Endothelial cell of umbilical vein (primary cell): Measurements from ENCODE around the gene GOLGA3. TPM values are rescaled to one million over a fixed set of nuclear protein-coding genes. Genes with fewer than 3 reads are reported as not detected.

Experiments
- BruUV-seq: library from RNA; stranded (reverse); fragments of 400-500 nt; replicated peaks from 2 replicates; lab custom pipeline; 2021; lab: Mats Ljungman, UMichigan
- CTCF ChIA-PET: fragments of 300-600, 350-600 bp; sonication (Branson Sonifier 250); formaldehyde crosslinking; loops from one replicate; lab custom pipeline; 2021; ENCODE audit warnings: antibody characterized with exemption, inconsistent platforms; lab: Charles Lee
- POLR2A ChIA-PET: fragments of 300-600, 350-600 bp; sonication (Branson Sonifier 250); formaldehyde crosslinking; loops from one replicate; lab custom pipeline; 2021; ENCODE audit warnings: antibody characterized with exemption, inconsistent platforms; lab: Charles Lee
- DNase-seq: peaks from one replicate; pipeline ENCODE4 v3.0.0-alpha.2; 2011; ENCODE audit warnings: low read depth, low spot score
- FAIRE-seq: peaks from 2 replicates; lab custom pipeline; 2011; peaks lifted over from hg19 to GRCh38; lab: Jason Lieb, UNC
- H2AFZ ChIP-seq: 2 replicates; pipeline ENCODE4 v1.6.0; 2012; ENCODE audit warnings: low read depth, low read length, control low read depth, inconsistent platforms
- H3K27ac ChIP-seq: 2 replicates; pipeline ENCODE4 v1.5.1; 2011; ENCODE audit warnings: low read depth, mild to moderate bottlenecking, control low read depth, low read length, moderate library complexity; ENCODE audit not compliant: insufficient read depth
- H3K27me3 ChIP-seq, 2 experiments: 2 replicates each; pipeline versions ENCODE4 v1.6.0 to v1.6.1; 2011; ENCODE audit warnings: low read length in 2 of 2, mixed read lengths in 1 of 2; ENCODE audit not compliant: control insufficient read depth in 2 of 2, insufficient read depth in 2 of 2
- H3K36me3 ChIP-seq, 2 experiments: 2 replicates in 1 of 2; 3 replicates in 1 of 2; pipeline ENCODE4 v1.5.1; 2011; ENCODE audit warnings: low read length in 2 of 2, mild to moderate bottlenecking in 1 of 2, moderate library complexity in 1 of 2; ENCODE audit not compliant: control insufficient read depth in 2 of 2, insufficient read depth in 2 of 2; ENCODE audit errors: extremely low read depth in 1 of 2
- H3K4me1 ChIP-seq: 3 replicates; pipeline ENCODE4 v1.5.1; 2011; ENCODE audit warnings: mild to moderate bottlenecking, low read length; ENCODE audit not compliant: control insufficient read depth, insufficient read depth; ENCODE audit errors: extremely low read depth
- H3K4me2 ChIP-seq: 2 replicates; pipeline ENCODE4 v1.6.1; 2011; ENCODE audit warnings: low read length, control low read depth, mixed read lengths; ENCODE audit not compliant: insufficient read depth
- H3K4me3 ChIP-seq, 3 experiments: fragments of 200-600 bp in 1 of 3; sonication (generic), shearing (Covaris generic) in 1 of 3; replicated peaks in 1 of 3; 2 replicates each; pipeline ENCODE4 v1.5.1; 2011 to 2016; ENCODE audit warnings: control low read depth in 3 of 3, low read length in 3 of 3, mild to moderate bottlenecking in 2 of 3, inconsistent platforms in 1 of 3, low read depth in 1 of 3, moderate library complexity in 1 of 3; ENCODE audit not compliant: insufficient read depth in 1 of 3
- H3K79me2 ChIP-seq: 2 replicates; pipeline ENCODE4 v1.6.0; 2012; ENCODE audit warnings: low read length, inconsistent platforms; ENCODE audit not compliant: control insufficient read depth, insufficient read depth
- H3K9ac ChIP-seq: replicated peaks from 2 replicates; pipeline ENCODE3; 2011; ENCODE audit warnings: low read length, control low read depth; ENCODE audit not compliant: insufficient read depth; ENCODE audit errors: extremely low read depth
- H3K9me1 ChIP-seq: replicated peaks from 3 replicates; pipeline ENCODE4 v1.6.0; 2011; ENCODE audit warnings: mild to moderate bottlenecking, low read length; ENCODE audit not compliant: control insufficient read depth, insufficient read depth; ENCODE audit errors: extremely low read depth
- H3K9me3 ChIP-seq: replicated peaks from 2 replicates; pipeline ENCODE4 v1.5.1; 2012; ENCODE audit warnings: low read length, inconsistent platforms; ENCODE audit not compliant: control insufficient read depth, insufficient read depth
- H4K20me1 ChIP-seq: replicated peaks from 2 replicates; pipeline ENCODE3; 2011; ENCODE audit warnings: mild to moderate bottlenecking, low read length; ENCODE audit not compliant: control insufficient read depth, insufficient read depth; ENCODE audit errors: extremely low read depth
- FOS ChIP-seq: IDR thresholded peaks from 2 replicates; pipeline ENCODE4 v1.6.1; 2011; ENCODE audit warnings: mild to moderate bottlenecking, low read length, moderate library complexity, borderline replicate concordance; ENCODE audit not compliant: insufficient read depth
- GATA2 ChIP-seq: IDR thresholded peaks from 2 replicates; pipeline ENCODE4 v1.7.0; 2011; ENCODE audit warnings: low read depth, mild to moderate bottlenecking, moderate library complexity, mixed read lengths, low read length; ENCODE audit not compliant: insufficient read length, insufficient read depth
- JUN ChIP-seq: IDR thresholded peaks from 2 replicates; pipeline ENCODE4 v1.6.1; 2011; ENCODE audit warnings: borderline replicate concordance, low read depth; ENCODE audit not compliant: insufficient read length, insufficient read depth
- MYC ChIP-seq: IDR thresholded peaks from one replicate; pipeline ENCODE4 v1.6.1; 2011; ENCODE audit warnings: mild to moderate bottlenecking, low read depth, low read length
- POLR2A ChIP-seq: IDR thresholded peaks from 2 replicates; pipeline ENCODE4 v1.6.1; 2012; ENCODE audit warnings: low read depth, mild to moderate bottlenecking, control low read depth, low read length
- POLR2AphosphoS5 ChIP-seq: IDR thresholded peaks from 2 replicates; pipeline ENCODE4 v1.6.1; 2012; ENCODE audit warnings: low read depth, mild to moderate bottlenecking, control low read depth, low read length, moderate library complexity; ENCODE audit not compliant: insufficient read depth
- dilution Hi-C: fragments of 300-500 bp; cut with MboI; formaldehyde crosslinking; loops from one replicate; pipeline ENCODE4 v1.15.0; 2019; ENCODE audit warnings: low sequenced_read_pairs; ENCODE audit not compliant: extremely low pct_ligation_motif_present
- intact Hi-C: fragments of 100-400 bp; cut with micrococcal nuclease; formaldehyde crosslinking; loops from one replicate; pipeline ENCODE4 v1.10.0; 2022
- polyA plus RNA-seq, 4 experiments: library from polyadenylated mRNA; depleted of rRNA in 3 of 4; stranded (reverse) in 3 of 4; unstranded in 1 of 4; fragments of >200 nt; gene quantifications; 2 replicates each; pipeline versions ENCODE4 v1.2.1 to v1.2.3, GENCODE V29; 2011 to 2012; ENCODE audit warnings: missing spikeins in 1 of 4
- total RNA-seq: library from RNA; stranded (reverse); gene quantifications from 2 replicates; pipeline ENCODE4 v1.2.3, GENCODE V29; 2021
- TF ChIP-seq, protein P1 (sequence below), 2 donors: IDR thresholded peaks; 1 replicate in 1 of 2; 2 replicates in 1 of 2; pipeline ENCODE4 v1.5.1; 2011; ENCODE audit warnings: low read length in 2 of 2, mild to moderate bottlenecking in 2 of 2, moderate library complexity in 2 of 2, control low read depth in 1 of 2, inconsistent platforms in 1 of 2, low read depth in 1 of 2; ENCODE audit not compliant: insufficient read depth in 1 of 2; ENCODE audit errors: extremely low read depth in 1 of 2
- TF ChIP-seq, protein P2 (sequence below): IDR thresholded peaks from 2 replicates; pipeline ENCODE4 v1.6.1; 2011; ENCODE audit not compliant: insufficient read depth, insufficient read length

Gene GOLGA3
- total and polyA plus RNA-seq, 2 donors (not counting 3 experiments of a cell fraction or from before 2014, with no cell fraction given): 18.4 to 86.0 TPM

DNA sequence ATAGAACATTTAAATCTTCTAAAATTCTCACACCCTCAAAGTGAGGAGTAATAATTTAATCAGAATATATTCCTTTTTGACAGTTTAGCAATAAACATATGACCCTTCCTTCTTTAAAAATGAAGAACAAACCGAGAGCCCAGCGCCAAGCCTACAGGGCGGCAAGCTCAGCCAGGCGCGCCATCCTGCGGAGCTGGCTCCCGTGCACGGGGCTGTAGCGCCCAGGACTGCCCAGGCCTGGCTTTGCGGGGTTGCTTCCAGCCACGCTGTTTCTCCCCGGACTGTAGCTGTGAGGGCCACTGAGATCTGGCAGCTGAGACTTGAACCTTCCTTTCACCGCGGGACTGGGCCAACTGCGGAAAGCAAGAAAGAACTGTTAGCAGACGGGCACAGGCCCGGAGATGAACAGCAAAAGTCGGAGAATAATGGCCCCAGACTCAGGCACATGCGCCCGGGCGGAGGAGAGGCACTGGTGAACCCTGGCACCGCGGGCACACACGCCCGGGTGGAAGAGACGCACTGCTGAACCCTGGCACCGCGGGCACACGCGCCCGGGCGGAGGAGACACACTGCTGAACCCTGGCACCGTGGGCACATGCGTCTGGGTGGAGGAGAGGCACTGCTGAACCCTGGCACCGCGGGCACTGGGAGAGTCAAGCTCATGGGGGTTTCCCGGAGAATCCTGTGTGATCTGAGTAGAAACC, 101.4 kb downstream of the GOLGA3 start:
- Histone ChIP-seq H3K9me3 (no peaks in the 10 kb centered on the region), H3K27ac (no peak overlapping the region), H3K79me2 (peaks cover 3% of the 10 kb centered on the region), H3K9ac (no peak overlapping the region), H3K4me3 (no peak overlapping the region), H3K4me2 (no peak overlapping the region), H2AFZ (no peak overlapping the region), H4K20me1 (no peaks in the 10 kb centered on the region), H3K4me1 (no peaks in the 10 kb centered on the region), H3K9me1 (no peaks in the 10 kb centered on the region), H3K36me3 (peaks cover 24 to 45% of the 10 kb centered on the region in 2 experiments), H3K27me3 (no peaks in the 10 kb centered on the region)
- ChIA-PET POLR2A (no interaction called here), CTCF (no interaction called here)
- DNase-seq: no peak
- TF ChIP-seq, protein P1, sequence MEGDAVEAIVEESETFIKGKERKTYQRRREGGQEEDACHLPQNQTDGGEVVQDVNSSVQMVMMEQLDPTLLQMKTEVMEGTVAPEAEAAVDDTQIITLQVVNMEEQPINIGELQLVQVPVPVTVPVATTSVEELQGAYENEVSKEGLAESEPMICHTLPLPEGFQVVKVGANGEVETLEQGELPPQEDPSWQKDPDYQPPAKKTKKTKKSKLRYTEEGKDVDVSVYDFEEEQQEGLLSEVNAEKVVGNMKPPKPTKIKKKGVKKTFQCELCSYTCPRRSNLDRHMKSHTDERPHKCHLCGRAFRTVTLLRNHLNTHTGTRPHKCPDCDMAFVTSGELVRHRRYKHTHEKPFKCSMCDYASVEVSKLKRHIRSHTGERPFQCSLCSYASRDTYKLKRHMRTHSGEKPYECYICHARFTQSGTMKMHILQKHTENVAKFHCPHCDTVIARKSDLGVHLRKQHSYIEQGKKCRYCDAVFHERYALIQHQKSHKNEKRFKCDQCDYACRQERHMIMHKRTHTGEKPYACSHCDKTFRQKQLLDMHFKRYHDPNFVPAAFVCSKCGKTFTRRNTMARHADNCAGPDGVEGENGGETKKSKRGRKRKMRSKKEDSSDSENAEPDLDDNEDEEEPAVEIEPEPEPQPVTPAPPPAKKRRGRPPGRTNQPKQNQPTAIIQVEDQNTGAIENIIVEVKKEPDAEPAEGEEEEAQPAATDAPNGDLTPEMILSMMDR (IDR thresholded peaks at IDR 0.05; ENCODE audit: extremely low read depth in 1 of 2, insufficient read depth in 1 of 2, low read depth in 1 of 2, low read length in 2 of 2): no peak
- TF ChIP-seq POLR2AphosphoS5: no peak
- no peak for TF ChIP-seq POLR2A
- TF ChIP-seq FOS: no peak
- FAIRE-seq: no peak
- BruUV-seq: no TSS peak
- intact Hi-C loops (no loop called here), dilution Hi-C loops (no loop called here)

DNA sequence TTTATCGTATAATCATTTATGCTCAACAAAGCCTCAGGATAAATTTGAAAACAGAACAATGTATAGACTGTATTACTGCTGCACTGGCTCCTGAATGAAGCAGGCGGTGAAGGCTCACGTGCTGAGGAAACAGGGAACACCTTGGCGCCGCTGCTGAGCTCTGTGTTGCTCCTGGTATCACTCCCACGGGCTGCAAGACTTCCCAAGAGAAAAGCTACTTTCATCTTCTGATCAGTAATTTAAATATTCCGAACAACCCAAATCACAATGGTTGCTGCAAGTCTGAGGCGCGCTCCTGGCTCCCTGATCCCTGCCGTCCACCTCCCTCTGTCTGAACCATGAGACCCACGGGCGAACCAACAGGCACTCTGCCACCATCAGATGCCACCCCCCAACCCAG, 102.3 kb downstream of the GOLGA3 start:
- no peaks in the 10 kb centered on the region for H3K9me3 ChIP-seq
- dilution Hi-C loops: no loop called here
- no peak overlapping the region for H2AFZ ChIP-seq
- H3K9ac ChIP-seq: no peak overlapping the region
- no peaks in the 10 kb centered on the region for H3K9me1 ChIP-seq
- CTCF ChIA-PET: no interaction called here
- DNase-seq: no peak
- no TSS peak for BruUV-seq
- no peak for TF ChIP-seq GATA2
- no peak for TF ChIP-seq MYC
- no peak for TF ChIP-seq FOS
- no peak for TF ChIP-seq JUN
- TF ChIP-seq, protein P1 (IDR thresholded peaks at IDR 0.05; ENCODE audit: extremely low read depth in 1 of 2, insufficient read depth in 1 of 2, low read depth in 1 of 2, low read length in 2 of 2): no peak
- TF ChIP-seq POLR2AphosphoS5: no peak
- TF ChIP-seq POLR2A: no peak
- TF ChIP-seq, protein P2, sequence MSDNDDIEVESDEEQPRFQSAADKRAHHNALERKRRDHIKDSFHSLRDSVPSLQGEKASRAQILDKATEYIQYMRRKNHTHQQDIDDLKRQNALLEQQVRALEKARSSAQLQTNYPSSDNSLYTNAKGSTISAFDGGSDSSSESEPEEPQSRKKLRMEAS: no peak
- H3K4me2 ChIP-seq: no peak overlapping the region
- no peaks in the 10 kb centered on the region for H3K4me1 ChIP-seq
- intact Hi-C loops: no loop called here
- no peak overlapping the region for H3K27ac ChIP-seq
- H3K79me2 ChIP-seq: peaks cover 3% of the 10 kb centered on the region
- H4K20me1 ChIP-seq: no peaks in the 10 kb centered on the region
- H3K4me3 ChIP-seq: no peak overlapping the region
- H3K36me3 ChIP-seq: peaks cover 24 to 40% of the 10 kb centered on the region in 2 experiments
- peak; percentile 33 for FAIRE-seq
- no peaks in the 10 kb centered on the region for H3K27me3 ChIP-seq
- POLR2A ChIA-PET: no interaction called here
